ENCODE data around the gene SLC6A6. TPM values are rescaled to one million over a fixed set of nuclear protein-coding genes. Genes with fewer than 3 reads are reported as not detected.

SLC6A6 gene
- total RNA-seq, 4 donors from 2014 or later: 14.4 to 35.7 (median 17.0) TPM

- no peak overlapping the region for H3K27ac ChIP-seq
- no peaks in the 10 kb centered on the region for H3K9me3 ChIP-seq
- 25 to 42% methylated on average over 4 to 5 of the region's 7 CpGs for WGBS, 2 donors
- intact Hi-C loops (cut with DNase I): no loop called here
- H3K4me1 ChIP-seq: peaks cover 0 to 19% (median 5%) of the 10 kb centered on the region in 3 donors
- DNase-seq: no peak
- no peak overlapping the region for H3K4me3 ChIP-seq
- H3K27me3 ChIP-seq: no peaks in the 10 kb centered on the region
- H3K36me3 ChIP-seq: peaks cover 3 to 61% (median 4%) of the 10 kb centered on the region in 3 donors
- TF ChIP-seq POLR2A (IDR thresholded peaks at IDR 0.05): no peak
- no peak for TF ChIP-seq CTCF (IDR thresholded peaks at IDR 0.05)
Observed at GRCh38 chr3:14488286-14489041, 86.1 kb downstream of the SLC6A6 start.

DNA sequence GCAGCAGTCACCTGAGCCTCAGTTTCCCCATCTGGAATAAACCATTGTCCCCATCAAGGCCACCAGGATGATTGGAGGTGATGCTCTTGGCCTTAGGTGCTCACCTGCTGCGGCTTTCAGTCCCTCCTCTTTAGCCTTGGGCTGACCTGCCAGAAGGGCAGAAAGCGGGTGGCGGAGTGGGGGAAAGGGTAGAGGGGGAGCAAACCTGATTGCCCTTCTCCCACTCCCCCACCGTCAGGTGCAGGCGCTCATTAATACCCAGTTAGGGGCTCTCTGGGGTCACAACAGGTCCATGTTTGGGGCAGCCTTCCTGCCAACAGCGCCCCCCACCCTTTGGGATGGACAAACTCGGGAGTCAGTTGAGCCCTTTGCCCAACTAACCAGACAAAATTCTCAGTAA, 87.2 kb downstream of the SLC6A6 start:
- DNase-seq: no peak
- Histone ChIP-seq H3K4me3 (no peak overlapping the region), H3K9me3 (no peaks in the 10 kb centered on the region), H3K36me3 (peaks cover 0 to 51% (median 0%) of the 10 kb centered on the region in 3 donors), H3K27me3 (no peaks in the 10 kb centered on the region), H3K4me1 (peaks cover 0 to 19% (median 5%) of the 10 kb centered on the region in 3 donors), H3K27ac (no peak overlapping the region)
- intact Hi-C loops (cut with DNase I): no loop called here
- TF ChIP-seq CTCF (IDR thresholded peaks at IDR 0.05) (no peak), POLR2A (IDR thresholded peaks at IDR 0.05) (no peak)
- WGBS, 2 donors: 77 to 84% methylated on average over 4 to 6 of the region's 7 CpGs

DNA sequence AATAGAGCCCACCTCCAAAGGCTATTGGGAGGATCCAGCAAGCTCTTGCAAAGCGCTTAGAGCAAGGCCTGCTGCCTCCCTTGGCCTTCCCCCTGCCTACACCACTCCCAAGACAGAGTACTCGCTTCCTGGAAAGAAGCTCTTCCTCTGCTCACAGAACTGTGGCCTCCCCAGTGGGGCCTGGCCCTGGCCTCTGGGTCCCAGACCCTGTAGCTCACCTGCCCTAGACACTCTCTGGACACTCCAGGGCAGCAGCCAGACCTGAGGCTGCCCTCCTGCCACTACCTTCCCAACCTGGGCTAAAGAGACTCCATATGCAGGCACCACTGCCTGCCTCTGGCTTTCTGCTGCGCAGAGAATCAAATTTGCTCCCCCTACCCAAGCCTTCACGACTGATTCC, 87.8 kb downstream of the SLC6A6 start:
- peaks cover 0 to 45% (median 0%) of the 10 kb centered on the region in 3 donors for H3K36me3 ChIP-seq
- H3K4me3 ChIP-seq: no peak overlapping the region
- no peaks in the 10 kb centered on the region for H3K9me3 ChIP-seq
- WGBS, 2 donors: 88 to 93% methylated on average over 2 to 4 of the region's 4 CpGs
- no peaks in the 10 kb centered on the region for H3K27me3 ChIP-seq
- TF ChIP-seq POLR2A (IDR thresholded peaks at IDR 0.05) (no peak), CTCF (IDR thresholded peaks at IDR 0.05) (no peak)
- peaks cover 0 to 19% (median 5%) of the 10 kb centered on the region in 3 donors for H3K4me1 ChIP-seq
- no peak overlapping the region for H3K27ac ChIP-seq
- intact Hi-C loops (cut with DNase I): no loop called here
- DNase-seq: no peak

- Histone ChIP-seq H3K9me3 (no peaks in the 10 kb centered on the region), H3K27me3 (no peaks in the 10 kb centered on the region), H3K4me1 (peaks cover 0 to 19% (median 5%) of the 10 kb centered on the region in 3 donors), H3K36me3 (peaks cover 0 to 39% (median 0%) of the 10 kb centered on the region in 3 donors), H3K4me3 (no peak overlapping the region), H3K27ac (no peak overlapping the region)
- no peak for DNase-seq
- intact Hi-C loops (cut with DNase I): no loop called here
- 80 to 90% methylated on average over 2 of the region's 2 CpGs for WGBS, 2 donors
- TF ChIP-seq CTCF (IDR thresholded peaks at IDR 0.05): no peak
- no peak for TF ChIP-seq POLR2A (IDR thresholded peaks at IDR 0.05)
Observed at GRCh38 chr3:14490831-14491230, 88.4 kb downstream of the SLC6A6 start.

GRCh38 chr3:14491396-14492190, 89.2 kb downstream of the SLC6A6 start:
- 87 to 92% methylated on average over 11 to 12 of the region's 17 CpGs for WGBS, 2 donors
- H3K27ac ChIP-seq: no peak overlapping the region
- no peak overlapping the region for H3K4me3 ChIP-seq
- H3K4me1 ChIP-seq: peaks cover 0 to 19% (median 5%) of the 10 kb centered on the region in 3 donors
- TF ChIP-seq CTCF (IDR thresholded peaks at IDR 0.05): no peak
- no peak for TF ChIP-seq POLR2A (IDR thresholded peaks at IDR 0.05)
- intact Hi-C loops (cut with DNase I): no loop called here
- H3K9me3 ChIP-seq: no peaks in the 10 kb centered on the region
- H3K36me3 ChIP-seq: peaks cover 0 to 31% (median 0%) of the 10 kb centered on the region in 3 donors
- DNase-seq: no peak
- H3K27me3 ChIP-seq: no peaks in the 10 kb centered on the region

All from esophagus squamous epithelium (tissue), 5 donors.